ENCODE data around the gene ELAVL2. TPM values are rescaled to one million over a fixed set of nuclear protein-coding genes. Genes with fewer than 3 reads are reported as not detected.

ELAVL2 gene
- 1.3 and 2.6 TPM in 2 replicates for total RNA-seq

GRCh38 chr9:23826120-23826629, at the start of gene ELAVL2:
TSS of gene ELAVL2 (minus strand) at chr9:23826240. CDS start at chr9:23762234, 64,006 bp downstream.

Measured in bladder microvascular endothelial cell (primary cell).